Upper lobe of left lung (tissue), 6 donors: ENCODE data around the gene AEBP1. TPM values are rescaled to one million over a fixed set of nuclear protein-coding genes. Genes with fewer than 3 reads are reported as not detected.

Experiments used
- ATAC-seq, 2 donors: fragments of 200-7000 bp; cut with Tn5 transposase; one replicate each; pipeline ENCODE4 v1.9.1; 2022; ENCODE audit warnings: mild to moderate bottlenecking in 2 of 2, moderate library complexity in 2 of 2; ENCODE audit not compliant: low FRiP score in 2 of 2
- DNase-seq, 2 donors: peaks; one replicate each; pipeline ENCODE4 v3.0.0-alpha.2; 2019 to 2020
- H3K27ac ChIP-seq, 4 donors: fragments of 200-600 bp; sonication (generic); one replicate each; pipeline ENCODE4 v1.5.1; 2016 to 2019
- H3K27me3 ChIP-seq, 4 donors: fragments of 200-600 bp; sonication (generic); one replicate each; pipeline ENCODE4 v1.5.1; 2017 to 2019
- H3K36me3 ChIP-seq, 4 donors: fragments of 200-600 bp; sonication (generic); one replicate each; pipeline ENCODE4 v1.5.1; 2016 to 2019
- H3K4me1 ChIP-seq, 4 donors: fragments of 200-600 bp; sonication (generic); one replicate each; pipeline ENCODE4 v1.5.1; 2018 to 2019
- H3K4me3 ChIP-seq, 4 donors: fragments of 200-600 bp; sonication (generic); one replicate each; pipeline ENCODE4 v1.5.1; 2017 to 2019; ENCODE audit warnings: mild to moderate bottlenecking in 2 of 4, moderate library complexity in 1 of 4
- H3K9me3 ChIP-seq, 4 donors: fragments of 200-600 bp; sonication (generic); one replicate each; pipeline ENCODE4 v1.5.1; 2018 to 2019
- CTCF ChIP-seq, 6 experiments: fragments of 450-650 bp in 4 of 6; fragments of 200-600 bp in 2 of 6; sonication (generic) in 2 of 6; IDR thresholded peaks; one replicate each; pipeline ENCODE4 v1.5.1; 2016 to 2019; ENCODE audit warnings: antibody characterized with exemption in 6 of 6
- EP300 ChIP-seq, 4 donors: sonication (generic); formaldehyde crosslinking; IDR thresholded peaks; one replicate each; pipeline ENCODE4 v1.5.1; 2017; ENCODE audit warnings: antibody characterized with exemption in 4 of 4, control low read depth in 2 of 4
- POLR2A ChIP-seq, 4 donors: fragments of 450-650 bp; IDR thresholded peaks; one replicate each; pipeline ENCODE4 v1.5.1; 2016 to 2017; ENCODE audit warnings: antibody characterized with exemption in 4 of 4, mild to moderate bottlenecking in 2 of 4
- POLR2AphosphoS5 ChIP-seq, 2 donors: sonication (generic); formaldehyde crosslinking; IDR thresholded peaks; one replicate each; pipeline ENCODE4 v1.5.1; 2017; ENCODE audit warnings: antibody characterized with exemption in 2 of 2
- WGBS, 2 donors: methylation state at CpG; one replicate each; pipeline ENCODE4 v1.1.5; 2017 to 2018; 5-methylcytosine and 5-hydroxymethylcytosine counted together
- total RNA-seq, 6 donors: library from RNA; depleted of rRNA in 4 of 6; stranded (reverse); fragments of >200 nt in 4 of 6; gene quantifications; one replicate each; pipeline versions ENCODE4 v1.1.0 to v1.2.1, GENCODE V29; 2016 to 2021
- donor health status: DM: no; HTN: no; CAD: no; lungs with moderate emphysema.
- donor health status: DM: no; HTN: yes; CAD: no; lungs with severe emphysema.

Gene AEBP1
- total RNA-seq, 6 donors from 2014 or later: 34.1 to 241 (median 92.7) TPM

- H3K4me3 ChIP-seq: peak overlapping the region in 3 of 4 donors; percentile 29 to 50 (median 40)
- peaks cover 11 to 18% (median 18%) of the 10 kb centered on the region in 4 donors for H3K4me1 ChIP-seq
- no peaks in the 10 kb centered on the region for H3K36me3 ChIP-seq
- TF ChIP-seq CTCF (IDR thresholded peaks at IDR 0.05) (no peak), EP300 (IDR thresholded peaks at IDR 0.05) (no peak), POLR2AphosphoS5 (IDR thresholded peaks at IDR 0.05) (no peak)
- H3K27me3 ChIP-seq: peaks cover 0 to 11% (median 2%) of the 10 kb centered on the region in 4 donors
- WGBS, 2 donors: 20% methylated on average over 16 of the region's 53 CpGs; no CpG with 5 or more reads in 1 of the 2 donors
- DNase-seq (peak; percentile 16 to 87), ATAC-seq (peak in 1 of 2 donors; percentile 23)
- H3K27ac ChIP-seq: no peak overlapping the region
- H3K9me3 ChIP-seq: no peaks in the 10 kb centered on the region
Observed at GRCh38 chr7:44145479-44145968, 41.4 kb downstream of the AEBP1 start.

- peak; percentile 69 to 94 for ATAC-seq
- WGBS, 2 donors: 22 to 42% methylated on average over 5 to 48 of the region's 65 CpGs
- H3K27ac ChIP-seq: no peak overlapping the region
- peak; percentile 60 to 94 for DNase-seq
- H3K4me1 ChIP-seq: peaks cover 11 to 18% (median 18%) of the 10 kb centered on the region in 4 donors
- TF ChIP-seq EP300 (IDR thresholded peaks at IDR 0.05) (no peak), CTCF (IDR thresholded peaks at IDR 0.05) (no peak), POLR2AphosphoS5 (IDR thresholded peaks at IDR 0.05) (no peak), POLR2A (IDR thresholded peaks at IDR 0.05) (no peak)
- no peaks in the 10 kb centered on the region for H3K9me3 ChIP-seq
- H3K27me3 ChIP-seq: peaks cover 0 to 11% (median 2%) of the 10 kb centered on the region in 4 donors
- H3K36me3 ChIP-seq: no peaks in the 10 kb centered on the region
- H3K4me3 ChIP-seq: peak overlapping the region; percentile 14 to 50 (median 34)
Observed at GRCh38 chr7:44145969-44146911, 42.1 kb downstream of the AEBP1 start.

- ATAC-seq (no peak), DNase-seq (peak in 1 of 2 donors; percentile 75)
- TF ChIP-seq EP300 (IDR thresholded peaks at IDR 0.05): no peak
- no peak for TF ChIP-seq POLR2A (IDR thresholded peaks at IDR 0.05)
- TF ChIP-seq CTCF (IDR thresholded peaks at IDR 0.05): no peak
- no peak for TF ChIP-seq POLR2AphosphoS5 (IDR thresholded peaks at IDR 0.05)
- H3K9me3 ChIP-seq: no peaks in the 10 kb centered on the region
- H3K36me3 ChIP-seq: no peaks in the 10 kb centered on the region
- peaks cover 11 to 18% (median 18%) of the 10 kb centered on the region in 4 donors for H3K4me1 ChIP-seq
- H3K4me3 ChIP-seq: no peak overlapping the region
- H3K27ac ChIP-seq: no peak overlapping the region
- 65 to 71% methylated on average over 12 to 32 of the region's 33 CpGs for WGBS, 2 donors
- H3K27me3 ChIP-seq: peaks cover 0 to 11% (median 2%) of the 10 kb centered on the region in 4 donors
Observed at GRCh38 chr7:44147026-44147991, 43.2 kb downstream of the AEBP1 start.

- Histone ChIP-seq H3K4me1 (peaks cover 11 to 18% (median 18%) of the 10 kb centered on the region in 4 donors), H3K9me3 (no peaks in the 10 kb centered on the region), H3K4me3 (no peak overlapping the region), H3K27me3 (peaks cover 0 to 11% (median 2%) of the 10 kb centered on the region in 4 donors), H3K27ac (no peak overlapping the region), H3K36me3 (no peaks in the 10 kb centered on the region)
- ATAC-seq: no peak
- DNase-seq: no peak
- no peak for TF ChIP-seq CTCF (IDR thresholded peaks at IDR 0.05)
- no peak for TF ChIP-seq POLR2A (IDR thresholded peaks at IDR 0.05)
- TF ChIP-seq EP300 (IDR thresholded peaks at IDR 0.05): no peak
- no peak for TF ChIP-seq POLR2AphosphoS5 (IDR thresholded peaks at IDR 0.05)
- WGBS, 2 donors: 83% methylated on average over 2 of the region's 2 CpGs
Observed at GRCh38 chr7:44148166-44148565, 44.0 kb downstream of the AEBP1 start.
